ENCODE results near the gene LETM1. TPM values are rescaled to one million over a fixed set of nuclear protein-coding genes. Genes with fewer than 3 reads are reported as not detected.

Gene LETM1
- total RNA-seq, 6 donors from 2014 or later: 31.4 to 98.5 (median 47.8) TPM

DNA sequence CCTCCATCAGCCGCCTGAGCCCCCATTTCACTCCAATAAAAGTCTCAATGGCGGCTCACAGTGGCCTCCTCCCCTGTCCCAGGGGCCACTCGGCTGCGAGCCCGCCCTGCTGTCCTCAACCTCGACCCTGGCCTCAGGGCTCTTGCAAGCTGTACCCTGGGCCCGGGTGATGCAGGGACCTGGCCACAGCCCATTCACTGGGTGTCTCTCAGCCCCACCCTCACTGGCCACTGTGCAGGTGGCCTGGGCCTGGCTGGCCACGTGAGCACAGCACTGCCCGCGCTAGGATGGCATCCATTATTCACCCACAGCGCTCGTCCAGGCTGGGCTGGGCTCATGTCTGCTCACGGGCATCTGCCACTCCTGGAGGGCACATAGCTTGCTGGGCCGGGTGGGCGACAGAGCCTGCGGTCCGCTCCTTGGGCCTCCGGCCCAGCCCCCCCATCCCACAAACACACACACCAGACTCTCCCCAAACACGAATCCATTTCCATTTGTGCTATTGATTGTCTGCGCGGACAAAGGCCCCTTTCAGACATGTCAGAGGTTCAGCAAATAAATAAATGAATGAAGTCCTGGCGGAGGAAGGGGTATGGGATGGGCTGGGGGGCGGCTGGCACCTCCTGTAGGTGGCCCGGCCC is 79.3 kb downstream of the LETM1 start:
- TF ChIP-seq EP300 (IDR thresholded peaks at IDR 0.05) (no peak), CTCF (IDR thresholded peaks at IDR 0.05) (no peak), POLR2A (IDR thresholded peaks at IDR 0.05) (no peak), POLR2AphosphoS5 (IDR thresholded peaks at IDR 0.05) (no peak)
- Histone ChIP-seq H3K27me3 (no peaks in the 10 kb centered on the region), H3K9me3 (no peaks in the 10 kb centered on the region), H3K27ac (no peak overlapping the region), H3K4me3 (no peak overlapping the region), H3K4me1 (peaks cover 0 to 15% (median 7%) of the 10 kb centered on the region in 4 donors), H3K36me3 (no peaks in the 10 kb centered on the region)
- 92 to 93% methylated on average over 17 to 24 of the region's 24 CpGs for WGBS, 2 donors
- DNase-seq (no peak), ATAC-seq (ENCODE audit: low FRiP score in 2 of 2) (no peak)

GRCh38 chr4:1775731-1776500 is 80.0 kb downstream of the LETM1 start:
- WGBS, 2 donors: 73 to 79% methylated on average over 16 to 23 of the region's 23 CpGs
- no peaks in the 10 kb centered on the region for H3K27me3 ChIP-seq
- H3K27ac ChIP-seq: no peak overlapping the region
- H3K36me3 ChIP-seq: no peaks in the 10 kb centered on the region
- no peak for ATAC-seq (ENCODE audit: low FRiP score in 2 of 2)
- DNase-seq: no peak
- no peaks in the 10 kb centered on the region for H3K9me3 ChIP-seq
- no peak for TF ChIP-seq EP300 (IDR thresholded peaks at IDR 0.05)
- no peak for TF ChIP-seq POLR2AphosphoS5 (IDR thresholded peaks at IDR 0.05)
- no peak for TF ChIP-seq CTCF (IDR thresholded peaks at IDR 0.05)
- TF ChIP-seq POLR2A (IDR thresholded peaks at IDR 0.05): no peak
- H3K4me3 ChIP-seq: no peak overlapping the region
- peaks cover 0 to 20% (median 9%) of the 10 kb centered on the region in 4 donors for H3K4me1 ChIP-seq

GRCh38 chr4:1773754-1774153 is 82.2 kb downstream of the LETM1 start:
- Histone ChIP-seq H3K27ac (no peak overlapping the region), H3K4me1 (peaks cover 0 to 36% (median 22%) of the 10 kb centered on the region in 4 donors), H3K4me3 (no peak overlapping the region), H3K36me3 (no peaks in the 10 kb centered on the region), H3K27me3 (no peaks in the 10 kb centered on the region), H3K9me3 (no peaks in the 10 kb centered on the region)
- ATAC-seq (ENCODE audit: low FRiP score in 2 of 2) (no peak), DNase-seq (no peak)
- WGBS, 2 donors: 77 to 84% methylated on average over 9 to 10 of the region's 10 CpGs
- TF ChIP-seq EP300 (IDR thresholded peaks at IDR 0.05) (no peak), CTCF (IDR thresholded peaks at IDR 0.05) (no peak), POLR2AphosphoS5 (IDR thresholded peaks at IDR 0.05) (no peak), POLR2A (IDR thresholded peaks at IDR 0.05) (no peak)

GRCh38 chr4:1772853-1773538 is 83.0 kb downstream of the LETM1 start:
- H3K27me3 ChIP-seq: no peaks in the 10 kb centered on the region
- H3K4me1 ChIP-seq: peaks cover 0 to 38% (median 27%) of the 10 kb centered on the region in 4 donors
- no peaks in the 10 kb centered on the region for H3K9me3 ChIP-seq
- no peak overlapping the region for H3K4me3 ChIP-seq
- H3K27ac ChIP-seq: no peak overlapping the region
- ATAC-seq (ENCODE audit: low FRiP score in 2 of 2) (no peak), DNase-seq (no peak)
- WGBS, 2 donors: 61 to 75% methylated on average over 4 to 26 of the region's 30 CpGs
- no peaks in the 10 kb centered on the region for H3K36me3 ChIP-seq
- no peak for TF ChIP-seq POLR2A (IDR thresholded peaks at IDR 0.05)
- no peak for TF ChIP-seq EP300 (IDR thresholded peaks at IDR 0.05)
- no peak for TF ChIP-seq CTCF (IDR thresholded peaks at IDR 0.05)
- TF ChIP-seq POLR2AphosphoS5 (IDR thresholded peaks at IDR 0.05): no peak

Data from upper lobe of left lung (tissue), 6 donors.